ENCODE data around the gene MROH7. TPM values are rescaled to one million over a fixed set of nuclear protein-coding genes. Genes with fewer than 3 reads are reported as not detected.

Gene MROH7
- total and polyA plus RNA-seq, 2 of the 13 experiments (the other 11 are each of a cell fraction or from before 2014, with no cell fraction given) = 0.09 TPM

GRCh38 chr1:54593571-54594160 is 47.9 kb upstream of the MROH7 start:
- Histone ChIP-seq H3K4me1 (ENCODE audit: insufficient read depth, low read length) (peaks cover 21% of the 10 kb centered on the region), H3K27me3 (ENCODE audit: control insufficient read depth in 1 of 2, insufficient read depth in 2 of 2, low read length in 2 of 2) (no peaks in the 10 kb centered on the region), H3K4me2 (ENCODE audit: low read depth, low read length) (no peak overlapping the region), H3K79me2 (ENCODE audit: insufficient read depth, low read length) (no peaks in the 10 kb centered on the region), H3K27ac (ENCODE audit: extremely low read length, insufficient read depth, low read length) (no peak overlapping the region), H3K9ac (ENCODE audit: insufficient read depth, low read depth, low read length) (no peak overlapping the region), H3K9me3 (ENCODE audit: low read length) (no peaks in the 10 kb centered on the region), H2AFZ (ENCODE audit: low read length) (no peak overlapping the region), H3K36me3 (replicated peaks in 1 of 2; ENCODE audit: control insufficient read depth in 1 of 2, insufficient read depth in 2 of 2, low read length in 2 of 2) (no peaks in the 10 kb centered on the region; a peak in 1 of 5 replicates), H3K4me3 (replicated peaks in 1 of 3; ENCODE audit: insufficient read depth in 1 of 3, low read depth in 2 of 3, low read length in 3 of 3) (no peak overlapping the region), H4K20me1 (ENCODE audit: insufficient read depth, low read length) (no peaks in the 10 kb centered on the region)
- in situ Hi-C loops (cut with HindIII; ENCODE audit: extremely low pct_ligation_motif_present, low pct_unique_long_range_greater_than_20kb) = no loop called here
- intact Hi-C loops (cut with micrococcal nuclease; ENCODE audit: unreplicated experiment) = no loop called here
- ChIA-PET CTCF (ENCODE audit: low intra/inter-chr PET ratio, low total read pairs) (no interaction called here), POLR2A (interaction anchor here (1.9 kb wide), 1 partner anchor 14 kb away, joined by 4 read pairs; no protein-coding TSS in a partner anchor)
- 64% methylated on average over 2 of the region's 10 CpGs for WGBS (ENCODE audit: low lambda C conversion rate)
- ATAC-seq = no peak
- DNase-seq (ENCODE audit: low spot score) = no peak
- TF ChIP-seq, protein P1, sequence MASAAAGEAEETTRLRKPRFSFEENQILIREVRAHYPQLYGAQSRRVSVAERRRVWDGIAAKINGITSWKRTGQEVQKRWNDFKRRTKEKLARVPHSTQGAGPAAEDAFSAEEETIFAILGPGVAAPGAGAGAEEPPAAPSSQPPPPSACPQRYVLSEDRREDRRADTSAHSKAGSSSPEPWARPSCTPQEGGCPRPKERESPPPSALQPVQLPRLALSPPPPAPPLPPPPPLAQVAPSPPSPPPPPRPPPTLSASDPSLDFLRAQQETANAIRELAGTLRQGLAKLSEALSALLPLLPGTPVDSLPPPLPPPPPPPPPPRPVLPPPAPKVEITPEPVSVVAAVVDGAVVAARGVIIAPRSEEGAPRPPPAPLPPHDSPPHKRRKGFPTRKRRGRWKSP (CRISPR knock-in tag; IDR thresholded peaks at IDR 0.05) = no peak
- no peak for TF ChIP-seq ASH2L (IDR thresholded peaks at IDR 0.05; ENCODE audit: insufficient read length, low read depth, low read length)
- no peak for TF ChIP-seq ZNF24 (IDR thresholded peaks at IDR 0.05)
- no peak for TF ChIP-seq ZNF326 (CRISPR knock-in tag; IDR thresholded peaks at IDR 0.05; ENCODE audit: borderline replicate concordance)
- no peak for TF ChIP-seq DBP (CRISPR knock-in tag; IDR thresholded peaks at IDR 0.05; ENCODE audit: not compliant biosample characterization)
- no peak for TF ChIP-seq POLR2G (IDR thresholded peaks at IDR 0.05; ENCODE audit: low read depth, low read length)
- TF ChIP-seq YEATS2 (CRISPR knock-in tag; IDR thresholded peaks at IDR 0.05; ENCODE audit: borderline replicate concordance) = no peak
- no peak for TF ChIP-seq ZNF501 (CRISPR knock-in tag; IDR thresholded peaks at IDR 0.05)
- TF ChIP-seq KAT8 (CRISPR knock-in tag; IDR thresholded peaks at IDR 0.05) = no peak
- TF ChIP-seq ATRX (CRISPR knock-in tag; IDR thresholded peaks at IDR 0.05; ENCODE audit: borderline replicate concordance) = no peak
- no peak for FAIRE-seq
- BruUV-seq (replicated peaks) = no TSS peak

All from HepG2 (cell line).